ENCODE results near the gene STARD4. TPM values are rescaled to one million over a fixed set of nuclear protein-coding genes. Genes with fewer than 3 reads are reported as not detected.
A peak's percentile ranks its signal among the peaks of the same experiment; 100 is the strongest.

The STARD4 gene
- total RNA-seq, 1 donor from 2014 or later, result 35.6 TPM

- H3K27ac Mint-ChIP-seq, result no peak overlapping the region
- H3K4me1 Mint-ChIP-seq (ENCODE audit: low read depth), result peaks cover 26% of the 10 kb centered on the region
- peaks cover 22% of the 10 kb centered on the region for H3K27me3 Mint-ChIP-seq
- DNase-seq (ENCODE audit: low spot score, unreplicated experiment), result no peak
- no peaks in the 10 kb centered on the region for H3K36me3 Mint-ChIP-seq (ENCODE audit: insufficient read depth)
- no peaks in the 10 kb centered on the region for H3K9me3 Mint-ChIP-seq (ENCODE audit: low read depth)
- no peak for TF ChIP-seq CTCF (IDR thresholded peaks at IDR 0.05; ENCODE audit: unreplicated experiment)
- H3K4me3 Mint-ChIP-seq (ENCODE audit: low read depth), result no peak overlapping the region
These were observed 38.8 kb upstream of the STARD4 start for GRCh38 chr5:111551161-111551560.

DNA sequence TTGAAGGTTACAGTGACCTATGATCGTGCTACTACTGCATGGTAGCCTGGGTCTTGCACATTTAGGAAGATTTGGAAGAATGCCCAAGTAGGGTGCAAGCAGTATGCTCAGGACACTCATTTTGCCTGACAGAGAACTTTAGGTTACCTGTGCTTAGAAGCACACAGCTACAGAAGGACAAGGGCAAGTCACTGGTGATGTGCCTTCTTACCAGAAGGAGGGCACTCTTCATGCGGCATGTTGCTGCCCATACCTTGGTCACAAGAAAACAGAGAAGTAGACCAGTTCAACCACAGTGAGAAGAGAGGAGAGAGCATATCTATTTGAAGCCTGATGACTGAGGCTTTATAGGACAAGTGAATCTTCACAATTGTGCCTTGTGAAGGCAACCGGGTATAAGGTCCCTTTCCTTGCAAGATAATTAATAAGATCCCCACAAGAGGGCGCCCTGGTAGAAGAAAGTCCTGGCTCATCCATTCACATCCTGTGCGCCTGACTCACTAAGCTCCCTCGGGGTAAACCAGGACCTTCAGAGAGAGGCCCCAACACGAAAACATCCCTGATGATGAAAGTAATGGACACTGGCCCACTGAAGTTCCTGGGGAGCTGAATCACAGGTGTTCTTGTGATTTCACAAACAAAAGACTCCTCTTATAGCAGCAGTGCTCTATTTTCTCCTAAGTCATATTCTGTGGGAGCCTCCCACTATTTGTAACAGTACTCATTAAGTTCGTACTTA lies 38.1 kb upstream of the STARD4 start:
- peak; percentile 71 for TF ChIP-seq CTCF (IDR thresholded peaks at IDR 0.05; ENCODE audit: unreplicated experiment)
- Mint-ChIP-seq H3K9me3 (ENCODE audit: low read depth) (no peaks in the 10 kb centered on the region), H3K4me3 (ENCODE audit: low read depth) (no peak overlapping the region), H3K36me3 (ENCODE audit: insufficient read depth) (no peaks in the 10 kb centered on the region), H3K4me1 (ENCODE audit: low read depth) (peaks cover 26% of the 10 kb centered on the region), H3K27me3 (peaks cover 29% of the 10 kb centered on the region), H3K27ac (no peak overlapping the region)
- peak; percentile 64 for DNase-seq (ENCODE audit: low spot score, unreplicated experiment)

GRCh38 chr5:111548992-111549649 lies 36.8 kb upstream of the STARD4 start:
- Mint-ChIP-seq H3K27ac (peak overlapping the region; percentile 46), H3K4me3 (ENCODE audit: low read depth) (no peak overlapping the region), H3K4me1 (ENCODE audit: low read depth) (peaks cover 26% of the 10 kb centered on the region), H3K27me3 (peaks cover 34% of the 10 kb centered on the region), H3K36me3 (ENCODE audit: insufficient read depth) (no peaks in the 10 kb centered on the region), H3K9me3 (ENCODE audit: low read depth) (no peaks in the 10 kb centered on the region)
- no peak for DNase-seq (ENCODE audit: low spot score, unreplicated experiment)
- TF ChIP-seq CTCF (IDR thresholded peaks at IDR 0.05; ENCODE audit: unreplicated experiment), result no peak

DNA sequence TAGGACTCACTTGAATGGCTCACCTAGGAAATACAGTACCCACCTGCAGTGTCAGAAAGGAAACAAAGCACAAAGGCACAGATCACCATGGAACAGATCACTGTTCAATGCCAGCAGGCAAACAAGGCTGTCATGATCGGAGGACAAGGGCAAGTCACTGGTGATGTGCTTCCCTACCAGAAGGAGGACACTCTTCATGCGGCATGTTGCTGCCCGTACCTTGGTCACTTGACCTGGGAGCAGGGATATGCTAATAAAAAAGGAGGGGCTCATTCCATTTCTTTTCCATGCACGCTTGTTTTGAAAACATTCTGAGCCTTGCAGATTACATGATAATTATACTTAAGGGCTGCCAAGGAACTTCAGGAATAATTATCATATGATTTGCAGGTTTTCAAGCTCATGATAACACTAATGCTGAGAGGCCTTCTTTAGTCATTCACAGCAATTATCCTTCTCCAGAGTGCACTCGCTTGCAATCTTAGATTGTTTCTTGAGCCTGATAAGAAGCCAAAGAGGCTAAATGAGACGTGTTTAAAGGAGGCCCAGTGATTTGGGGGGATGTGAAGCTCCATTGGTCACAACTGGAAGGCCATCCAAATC lies 36.1 kb upstream of the STARD4 start:
- H3K4me3 Mint-ChIP-seq (ENCODE audit: low read depth), result no peak overlapping the region
- no peak for TF ChIP-seq CTCF (IDR thresholded peaks at IDR 0.05; ENCODE audit: unreplicated experiment)
- no peaks in the 10 kb centered on the region for H3K9me3 Mint-ChIP-seq (ENCODE audit: low read depth)
- peaks cover 26% of the 10 kb centered on the region for H3K4me1 Mint-ChIP-seq (ENCODE audit: low read depth)
- no peak for DNase-seq (ENCODE audit: low spot score, unreplicated experiment)
- H3K27me3 Mint-ChIP-seq, result peaks cover 31% of the 10 kb centered on the region
- H3K36me3 Mint-ChIP-seq (ENCODE audit: insufficient read depth), result no peaks in the 10 kb centered on the region
- H3K27ac Mint-ChIP-seq, result no peak overlapping the region

DNA sequence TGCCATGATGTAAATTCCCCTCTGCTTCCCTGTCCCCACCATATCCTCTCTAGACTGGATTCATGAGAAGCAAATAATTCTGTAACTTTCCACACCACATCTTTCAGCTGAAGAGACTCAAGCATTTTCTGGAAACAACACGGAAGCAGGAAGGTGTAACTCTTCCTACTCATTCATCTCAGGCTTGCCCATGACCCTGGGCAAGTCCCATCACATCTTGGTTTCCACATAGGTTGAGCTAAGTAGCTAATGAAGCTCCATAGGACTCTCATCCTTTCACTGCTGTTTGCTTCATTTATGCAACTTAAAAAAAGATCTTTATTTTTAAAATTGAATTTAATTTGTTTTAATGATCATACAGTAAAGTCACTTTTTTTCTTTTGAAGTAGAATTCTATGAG lies 32.7 kb upstream of the STARD4 start:
- H3K27ac Mint-ChIP-seq, result no peak overlapping the region
- peaks cover 8% of the 10 kb centered on the region for H3K4me1 Mint-ChIP-seq (ENCODE audit: low read depth)
- H3K9me3 Mint-ChIP-seq (ENCODE audit: low read depth), result no peaks in the 10 kb centered on the region
- no peak for TF ChIP-seq CTCF (IDR thresholded peaks at IDR 0.05; ENCODE audit: unreplicated experiment)
- no peaks in the 10 kb centered on the region for H3K36me3 Mint-ChIP-seq (ENCODE audit: insufficient read depth)
- H3K27me3 Mint-ChIP-seq, result peaks cover 44% of the 10 kb centered on the region
- H3K4me3 Mint-ChIP-seq (ENCODE audit: low read depth), result no peak overlapping the region
- no peak for DNase-seq (ENCODE audit: low spot score, unreplicated experiment)

Measured in progenitor cell of endocrine pancreas (in vitro differentiated cells).